Inferior parietal cortex (tissue), 1 donor: ENCODE data around the gene N4BP2.
"Not testable (repeated sequence)": the region's sequence is repeated elsewhere in the genome, so short reads cannot be mapped to it uniquely, and the experiment has no call there.

Source experiments
- DNase-seq: peaks from one replicate; pipeline ENCODE4 v3.0.0-alpha.2; 2016; ENCODE audit errors: extremely low spot score

N4BP2 gene

DNA sequence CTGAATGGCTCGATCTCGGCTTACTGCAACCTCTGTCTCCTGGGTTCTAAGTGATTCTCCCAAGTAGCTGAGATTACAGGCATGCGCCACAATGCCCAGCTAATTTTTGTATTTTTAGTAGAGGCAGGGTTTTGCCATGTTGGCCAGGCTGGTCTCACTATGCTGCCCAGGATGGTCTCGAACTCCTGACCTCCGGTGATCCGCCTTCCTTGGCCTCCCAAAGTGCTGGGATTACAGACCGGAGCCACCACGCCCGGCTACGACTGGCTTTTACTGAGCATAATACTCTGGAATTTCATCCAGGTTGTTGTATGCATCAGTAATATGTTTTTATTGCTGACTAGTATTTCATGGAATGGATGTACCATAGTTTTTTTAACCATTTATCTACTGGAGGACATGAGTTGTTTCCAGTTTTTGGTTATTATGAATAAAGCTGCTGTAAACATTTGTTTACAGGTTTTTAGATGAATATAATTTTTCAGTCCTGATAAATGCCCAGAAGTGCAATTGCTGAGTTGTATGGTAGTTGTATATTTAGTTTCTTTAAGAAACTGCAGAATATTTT lies 31.2 kb downstream of the N4BP2 start:
- DNase-seq: no peak

DNA sequence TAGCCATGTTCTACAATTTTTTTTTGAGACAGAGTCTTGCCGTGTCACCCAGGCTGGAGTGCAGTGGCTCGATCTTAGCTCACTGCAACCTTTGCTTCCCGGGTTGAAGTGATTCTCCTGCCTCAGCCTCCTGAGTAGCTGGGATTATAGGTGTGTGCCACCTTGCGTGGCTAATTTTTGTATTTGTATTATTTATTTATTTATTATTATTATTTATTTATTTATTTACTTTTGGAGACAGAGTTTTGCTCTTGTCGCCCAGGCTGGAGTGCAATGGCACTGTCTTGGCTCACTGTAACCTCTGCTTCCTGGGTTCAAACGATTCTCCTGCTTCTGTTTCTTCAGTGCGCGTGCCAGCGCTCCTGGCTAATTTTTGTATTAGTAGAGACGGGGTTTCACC lies 36.8 kb downstream of the N4BP2 start:
- not testable (repeated sequence) for DNase-seq

DNA sequence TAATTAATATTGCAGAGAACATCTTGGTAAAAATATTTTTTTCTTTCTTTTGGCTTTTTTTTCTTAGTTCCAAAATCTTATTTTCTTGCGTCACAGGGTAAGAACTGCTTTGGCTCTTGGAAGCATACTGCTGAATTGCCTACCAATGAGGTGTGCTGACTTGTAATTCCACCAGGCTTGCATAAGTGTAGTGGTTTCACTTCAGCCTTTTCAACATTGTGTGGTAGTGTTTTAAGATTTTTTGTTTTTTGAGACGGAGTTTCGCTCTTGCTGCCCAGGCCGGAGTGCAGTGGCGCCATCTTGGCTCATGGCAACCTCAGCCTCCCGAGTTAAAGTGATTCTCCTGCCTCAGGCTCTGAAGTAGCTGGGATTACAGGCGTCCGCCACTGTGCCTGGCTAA lies 42.4 kb downstream of the N4BP2 start:
- DNase-seq: no peak

DNA sequence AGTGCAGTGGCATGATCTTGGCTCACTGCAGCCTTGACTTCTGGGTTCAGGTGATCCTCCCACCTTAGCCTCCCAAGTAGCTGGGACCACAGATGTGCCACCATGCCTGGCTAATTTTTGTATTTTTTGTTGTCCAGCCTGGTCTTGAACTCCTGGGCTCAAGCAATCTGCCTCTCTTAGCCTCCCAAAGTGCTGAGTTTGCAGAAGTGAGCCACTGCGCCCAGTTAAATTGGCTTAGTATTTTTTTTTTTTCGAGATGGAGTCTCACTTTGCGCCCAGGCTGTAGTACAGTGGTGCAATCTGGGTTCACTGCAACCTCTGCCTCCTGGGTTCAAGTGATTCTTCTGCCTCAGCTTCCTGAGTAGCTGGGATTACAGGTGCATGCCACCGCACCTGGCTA lies 50.5 kb downstream of the N4BP2 start:
- DNase-seq: not testable (repeated sequence)

DNA sequence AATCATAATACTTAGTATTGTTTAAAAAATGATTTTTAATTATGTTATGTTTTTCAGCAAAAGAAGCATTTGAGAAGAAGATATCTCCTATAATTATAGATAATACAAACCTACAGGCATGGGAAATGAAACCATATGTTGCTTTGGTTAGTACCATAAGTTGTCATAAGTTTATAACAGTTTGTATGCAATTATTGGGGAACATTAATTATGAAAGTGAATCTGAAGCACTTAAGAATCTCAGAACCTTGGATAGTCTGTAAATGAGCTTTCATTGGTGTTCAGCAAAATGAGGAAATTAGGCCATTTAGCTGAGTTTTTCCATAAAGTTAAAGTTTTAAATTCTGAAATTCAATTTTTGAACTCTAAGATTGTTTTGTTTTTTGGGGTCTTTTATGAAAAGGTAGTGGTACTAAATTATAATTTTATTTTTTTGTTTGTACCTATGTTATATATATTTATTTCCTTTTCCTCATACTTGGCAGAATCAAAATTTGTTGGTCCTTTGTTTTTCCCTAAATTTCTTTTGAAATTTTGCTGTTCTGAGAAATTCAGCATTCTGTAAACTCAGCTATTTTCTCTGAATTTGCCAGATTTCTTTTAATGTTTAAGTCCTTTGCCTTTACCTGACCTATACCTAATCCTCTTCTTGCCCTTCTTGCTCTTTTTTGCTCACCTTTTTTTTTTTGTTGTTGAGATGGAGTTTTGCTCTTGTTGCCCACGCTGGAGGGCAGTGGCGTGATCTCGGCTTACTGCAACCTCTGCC lies 55.6 kb downstream of the N4BP2 start:
- no peak for DNase-seq

DNA sequence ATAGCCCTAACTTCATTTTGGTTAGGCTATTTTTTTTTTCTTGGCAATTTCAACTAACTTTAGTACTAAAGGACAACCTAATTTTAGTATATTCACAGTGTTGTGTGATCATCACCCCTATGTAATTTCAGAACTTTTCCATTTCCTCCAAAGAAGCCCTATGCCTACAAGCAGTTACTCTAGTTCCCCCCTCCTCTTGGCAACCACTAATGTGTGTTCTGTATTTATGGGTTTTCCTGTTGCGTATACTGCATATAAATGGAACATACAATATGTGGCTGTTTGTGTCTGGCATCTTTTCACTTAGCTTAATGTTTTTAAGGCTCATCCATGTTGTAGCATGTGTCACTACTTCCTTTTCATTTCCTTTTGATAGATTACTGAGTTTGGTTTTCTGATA lies 57.6 kb downstream of the N4BP2 start:
- DNase-seq: no peak

DNA sequence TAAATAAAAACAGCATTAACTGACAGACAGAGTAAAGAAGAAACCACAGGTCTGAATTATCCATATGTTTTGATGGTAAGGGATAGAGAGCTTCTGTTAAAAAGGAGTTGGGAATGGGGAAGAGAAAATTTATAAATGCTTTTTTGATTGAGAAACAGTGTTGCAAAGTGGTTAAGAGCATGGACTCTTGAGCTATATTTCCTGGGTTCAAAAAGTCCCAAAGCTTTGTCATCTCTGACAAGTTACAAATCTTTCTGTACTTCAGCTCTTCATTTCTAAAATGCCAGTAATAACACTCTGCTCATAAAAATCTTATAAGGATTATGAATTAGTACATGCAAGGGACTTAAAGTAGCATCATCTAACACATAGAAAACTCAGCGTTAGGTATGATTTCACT lies 62.2 kb downstream of the N4BP2 start:
- no peak for DNase-seq

DNA sequence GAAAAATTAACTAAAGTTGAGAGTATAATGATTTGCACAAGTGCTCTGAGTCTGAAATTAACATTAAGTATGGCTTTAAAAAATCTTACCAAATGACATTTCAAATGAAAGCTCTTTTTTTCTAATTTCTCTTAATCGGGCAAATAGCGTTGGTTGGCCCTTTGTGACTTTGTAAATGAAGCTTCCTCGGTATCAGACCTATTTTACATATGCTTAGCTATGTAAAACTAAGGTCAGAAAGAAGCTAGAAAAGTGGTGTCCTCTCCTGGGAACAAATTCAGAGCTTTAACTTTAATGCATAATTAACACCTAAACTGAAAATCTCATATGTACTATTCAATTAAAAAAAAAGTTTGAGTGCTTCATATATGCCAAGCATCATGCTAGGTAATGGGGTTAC lies 62.7 kb downstream of the N4BP2 start:
- no peak for DNase-seq

DNA sequence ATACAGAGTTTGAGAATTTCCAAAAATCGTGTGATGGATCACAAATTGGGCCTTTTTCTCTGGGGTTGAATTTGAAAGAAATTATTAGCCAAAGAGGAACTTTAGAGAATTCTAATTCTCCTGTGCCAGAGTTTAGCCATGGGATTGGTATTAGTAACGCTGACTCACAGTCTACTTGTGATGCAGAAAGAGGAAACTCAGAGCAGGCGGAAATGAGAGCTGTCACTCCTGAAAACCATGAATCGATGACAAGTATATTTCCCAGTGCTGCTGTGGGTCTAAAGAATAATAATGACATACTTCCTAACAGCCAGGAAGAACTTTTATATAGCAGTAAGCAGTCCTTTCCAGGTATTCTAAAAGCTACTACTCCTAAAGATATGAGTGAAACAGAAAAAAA lies 64.9 kb downstream of the N4BP2 start:
- DNase-seq: peak; percentile 14

DNA sequence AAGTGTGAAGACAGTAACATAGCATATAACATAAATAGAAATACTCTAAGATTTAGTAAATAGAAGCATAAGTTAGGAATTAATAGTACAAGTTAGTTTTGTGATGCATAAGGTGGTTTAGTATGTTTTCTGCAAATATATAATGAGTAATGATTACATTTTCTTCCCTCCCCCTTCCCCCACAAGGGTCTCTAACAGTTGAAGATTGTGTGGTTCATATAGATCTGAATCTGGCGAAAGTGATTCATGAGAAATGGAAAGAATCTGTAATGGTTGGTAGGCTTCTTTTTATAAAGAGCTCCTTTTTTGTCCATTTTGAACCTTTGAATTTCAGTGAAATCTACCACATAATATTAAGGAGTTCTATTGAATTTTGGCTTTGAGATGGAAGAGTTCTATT lies 66.3 kb downstream of the N4BP2 start:
- no peak for DNase-seq

DNA sequence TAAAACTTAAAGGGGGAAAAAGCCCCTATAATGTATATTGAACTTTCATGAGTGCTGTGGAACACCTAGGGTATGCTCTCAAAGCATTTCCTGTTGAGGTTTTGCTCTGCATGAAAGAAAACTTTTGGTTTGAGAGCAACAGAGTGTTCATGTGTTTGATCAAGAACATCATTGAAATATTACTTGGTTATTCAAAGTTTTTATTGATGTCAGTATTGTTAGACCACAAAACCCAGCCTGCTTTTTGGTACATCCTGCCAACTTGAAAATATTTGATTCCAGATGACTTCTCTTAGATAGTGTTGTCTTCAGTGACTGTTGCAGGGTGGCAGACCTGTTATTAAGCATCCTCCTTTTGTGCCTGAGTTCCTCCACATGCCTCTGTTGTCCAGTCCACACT lies 68.0 kb downstream of the N4BP2 start:
- DNase-seq: no peak

DNA sequence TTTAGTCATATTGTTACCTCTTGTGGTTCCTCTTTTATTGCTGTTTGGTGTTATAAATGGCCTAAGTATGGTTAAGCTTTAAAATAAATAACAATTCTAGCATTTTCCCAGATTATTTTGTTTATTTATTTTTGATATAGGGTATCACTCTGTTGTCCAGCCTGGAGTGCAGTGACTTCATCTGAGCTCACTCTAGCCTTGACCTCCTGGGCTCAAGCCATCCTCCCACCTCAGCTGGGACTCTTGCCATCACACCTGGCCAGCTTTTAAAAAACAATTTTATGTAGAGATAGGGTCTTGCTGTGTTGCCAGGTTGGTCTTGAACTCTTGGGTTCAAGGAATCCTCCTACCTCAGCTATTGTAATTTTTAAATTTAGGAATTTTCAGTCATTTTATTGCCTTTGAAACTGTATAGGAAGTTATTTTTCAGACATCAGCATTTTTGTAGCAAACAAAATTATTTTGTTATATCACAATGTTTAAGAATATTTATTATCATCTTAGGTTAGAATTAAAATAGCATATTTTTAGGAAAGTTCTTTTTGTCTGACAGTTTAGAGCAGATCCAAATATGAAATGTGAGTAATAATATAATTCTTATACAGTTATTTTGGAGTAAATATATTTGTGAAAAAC lies 73.9 kb downstream of the N4BP2 start:
- no peak for DNase-seq

DNA sequence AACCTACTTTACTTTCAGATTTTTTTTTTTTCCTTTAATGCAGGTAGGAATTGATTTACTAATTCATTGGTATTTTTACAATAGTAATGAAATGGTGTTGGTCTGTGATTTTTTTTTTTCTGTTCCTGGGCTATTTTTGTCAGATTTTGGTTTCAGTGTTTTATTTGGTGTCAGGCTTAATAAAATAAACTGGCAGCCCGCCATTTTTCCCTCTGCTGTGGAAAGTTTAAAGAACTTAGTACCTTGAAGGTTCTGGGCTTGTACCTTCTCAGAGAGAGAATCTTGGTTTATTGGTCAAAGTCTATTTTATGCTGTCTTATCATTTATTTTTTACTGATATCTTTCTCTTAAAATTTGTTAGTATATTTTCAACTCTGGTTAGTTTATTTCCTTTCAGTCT lies 76.2 kb downstream of the N4BP2 start:
- no peak for DNase-seq

DNA sequence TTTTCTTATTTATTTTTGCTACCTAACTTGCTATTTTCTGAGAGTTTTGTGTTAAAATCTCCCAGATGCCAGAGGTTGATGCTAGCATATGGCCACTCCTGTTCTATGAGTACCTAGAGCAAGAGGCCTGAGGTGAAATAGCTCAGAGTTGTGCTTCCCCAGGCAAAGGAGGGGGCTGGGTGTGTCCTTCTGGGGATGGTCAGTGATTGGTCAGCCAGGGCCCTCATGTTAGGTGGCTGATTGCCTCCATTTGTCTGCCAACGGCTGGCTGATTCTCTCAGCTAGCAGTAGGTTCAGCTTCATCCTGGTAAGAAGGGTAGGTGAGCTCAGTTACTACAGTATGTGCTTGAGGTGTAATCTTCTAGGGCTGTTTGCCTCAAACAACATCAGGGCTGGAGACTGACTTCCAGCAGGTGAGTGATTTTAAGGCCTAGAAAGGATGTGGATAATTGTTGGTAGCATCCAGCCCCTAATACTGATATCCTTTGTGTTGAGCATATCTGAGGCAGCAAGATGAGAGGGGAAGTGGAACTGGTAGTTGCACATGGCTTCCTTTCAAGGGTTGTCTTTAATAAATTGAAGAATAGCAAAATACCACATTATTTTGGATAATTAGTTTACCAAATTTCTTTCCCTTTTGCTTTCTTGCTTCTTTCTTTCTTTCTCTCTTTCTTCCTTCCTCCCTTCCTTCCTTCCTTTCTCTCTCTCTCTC lies 77.7 kb downstream of the N4BP2 start:
- DNase-seq: no peak

DNA sequence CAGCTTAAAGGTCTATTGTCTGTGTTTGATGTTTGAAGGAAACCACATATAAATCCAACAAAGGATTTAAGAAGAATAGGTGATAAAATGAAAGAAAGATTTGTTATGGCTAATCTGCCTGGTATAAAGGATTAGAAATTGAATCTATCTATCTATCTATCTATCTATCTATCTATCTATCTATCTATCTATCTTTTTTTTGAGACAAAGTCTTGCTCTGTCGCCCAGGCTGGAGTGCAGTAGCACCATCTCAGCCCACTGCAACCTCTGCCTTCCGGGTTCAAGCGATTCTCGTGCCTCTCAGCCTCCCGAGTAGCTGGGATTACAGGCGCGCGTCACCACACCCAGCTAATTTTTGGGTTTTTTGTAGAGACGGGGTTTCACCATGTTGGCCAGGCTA lies 79.6 kb downstream of the N4BP2 start:
- DNase-seq: not testable (repeated sequence)

DNA sequence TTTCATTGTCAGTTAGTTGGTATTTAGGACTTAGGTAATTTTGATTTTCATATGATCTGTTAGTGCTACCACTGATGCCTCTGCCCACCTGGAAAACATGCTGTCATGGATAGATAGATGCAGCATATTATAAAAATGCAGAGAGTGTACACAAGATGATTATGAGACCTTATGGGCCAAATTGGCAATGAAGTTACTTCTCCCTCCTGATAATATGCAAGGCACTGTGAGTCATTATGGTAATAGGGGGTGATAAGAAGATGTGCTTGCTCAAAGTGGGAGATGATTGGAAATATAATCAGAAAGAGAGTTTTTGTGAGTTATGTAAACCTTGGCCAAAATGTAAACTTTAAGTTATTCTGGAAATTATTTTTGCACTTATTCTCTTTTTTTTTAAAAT lies 83.5 kb downstream of the N4BP2 start:
- no peak for DNase-seq

DNA sequence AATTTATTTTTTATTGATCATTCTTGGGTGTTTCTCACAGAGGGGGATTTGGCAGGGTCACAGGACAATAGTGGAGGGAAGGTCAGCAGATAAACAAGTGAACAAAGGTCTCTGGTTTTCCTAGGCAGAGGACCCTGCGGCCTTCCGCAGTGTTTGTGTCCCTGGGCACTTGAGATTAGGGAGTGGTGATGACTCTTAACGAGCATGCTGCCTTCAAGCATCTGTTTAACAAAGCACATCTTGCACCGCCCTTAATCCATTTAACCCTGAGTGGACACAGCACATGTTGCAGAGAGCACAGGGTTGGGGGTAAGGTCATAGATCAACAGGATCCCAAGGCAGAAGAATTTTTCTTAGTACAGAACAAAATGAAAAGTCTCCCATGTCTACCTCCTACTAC lies 83.9 kb downstream of the N4BP2 start:
- not testable (repeated sequence) for DNase-seq

DNA sequence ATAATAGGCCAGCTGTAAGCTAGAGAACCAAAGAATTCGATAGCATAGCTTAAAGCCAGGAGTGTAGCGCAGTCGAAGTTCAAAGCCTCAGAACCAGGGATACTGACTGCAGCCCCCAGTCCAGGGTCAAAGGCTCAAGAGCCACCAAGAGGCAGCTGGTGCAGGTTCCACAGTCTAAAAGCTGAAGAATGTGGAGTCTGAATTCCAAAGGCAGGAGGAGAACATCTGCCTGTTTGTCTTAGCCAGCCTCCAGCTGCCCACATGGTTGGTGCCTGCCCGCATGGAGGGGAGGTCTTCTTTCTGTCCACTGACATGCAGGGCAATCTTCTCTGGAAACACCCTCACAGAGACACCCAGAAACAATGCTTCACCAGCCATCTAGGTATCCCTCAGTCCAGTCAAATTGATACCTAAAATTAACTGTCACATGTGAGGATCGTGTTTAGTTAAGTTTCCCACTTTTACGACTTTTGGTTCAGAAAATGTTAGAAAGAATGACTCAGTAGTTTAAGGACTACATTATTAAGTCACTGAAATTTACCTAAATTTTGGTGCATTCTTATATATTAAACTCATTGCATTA lies 87.4 kb downstream of the N4BP2 start:
- no peak for DNase-seq

DNA sequence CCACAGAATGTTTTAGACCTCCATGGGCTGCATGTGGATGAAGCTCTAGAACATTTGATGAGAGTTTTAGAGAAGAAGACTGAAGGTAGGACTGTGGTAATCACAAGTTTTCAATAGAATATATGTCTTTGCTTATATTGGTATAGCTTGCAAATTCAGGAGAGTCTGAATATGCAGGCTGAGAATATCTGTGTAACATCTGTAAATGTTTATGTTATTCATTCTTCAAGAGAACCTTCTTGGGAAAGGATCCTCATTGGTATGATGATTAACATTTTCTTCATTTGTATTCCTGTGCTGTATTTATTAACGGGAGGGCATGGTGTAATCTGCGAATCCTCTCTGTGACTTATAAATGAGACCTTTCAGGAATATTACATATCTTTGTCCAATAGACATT lies 88.1 kb downstream of the N4BP2 start:
- no peak for DNase-seq

DNA sequence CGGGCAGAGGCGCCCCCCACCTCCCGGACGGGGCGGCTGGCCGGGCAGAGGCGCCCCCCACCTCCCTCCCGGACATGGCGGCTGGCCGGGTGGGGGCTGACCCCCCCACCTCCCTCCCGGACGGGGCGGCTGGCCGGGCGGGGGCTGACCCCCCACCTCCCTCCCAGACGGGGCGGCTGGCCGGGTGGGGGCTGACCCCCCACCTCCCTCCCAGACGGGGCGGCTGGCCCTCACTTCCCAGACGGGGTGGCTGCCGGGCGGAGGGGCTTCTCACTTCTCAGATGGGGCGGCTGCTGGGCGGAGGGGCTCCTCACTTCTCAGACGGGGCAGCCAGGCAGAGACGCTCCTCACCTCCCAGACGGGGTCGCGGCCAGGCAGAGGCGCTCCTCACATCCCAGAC lies 90.8 kb downstream of the N4BP2 start:
- not testable (repeated sequence) for DNase-seq

DNA sequence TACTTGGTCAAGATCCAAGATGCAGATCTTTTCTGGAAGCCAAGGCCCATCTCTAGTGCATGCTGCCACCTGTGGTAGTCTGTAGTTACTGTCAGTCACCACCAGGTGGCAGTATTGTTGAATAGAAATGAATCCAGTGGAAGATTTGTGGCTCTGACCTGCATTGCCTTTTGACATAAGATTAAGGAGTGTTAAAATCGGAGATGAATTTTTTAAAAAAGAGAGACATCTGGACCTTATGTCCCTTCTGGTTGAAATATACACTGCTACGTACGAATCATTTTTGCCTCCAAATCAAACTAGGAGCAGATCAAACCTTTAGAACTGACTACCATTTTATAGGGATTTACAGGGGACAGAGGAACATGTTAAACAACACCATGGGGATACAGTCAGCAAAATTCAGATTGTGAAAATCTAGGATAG lies 93.3 kb downstream of the N4BP2 start:
- DNase-seq: peak; percentile 74

DNA sequence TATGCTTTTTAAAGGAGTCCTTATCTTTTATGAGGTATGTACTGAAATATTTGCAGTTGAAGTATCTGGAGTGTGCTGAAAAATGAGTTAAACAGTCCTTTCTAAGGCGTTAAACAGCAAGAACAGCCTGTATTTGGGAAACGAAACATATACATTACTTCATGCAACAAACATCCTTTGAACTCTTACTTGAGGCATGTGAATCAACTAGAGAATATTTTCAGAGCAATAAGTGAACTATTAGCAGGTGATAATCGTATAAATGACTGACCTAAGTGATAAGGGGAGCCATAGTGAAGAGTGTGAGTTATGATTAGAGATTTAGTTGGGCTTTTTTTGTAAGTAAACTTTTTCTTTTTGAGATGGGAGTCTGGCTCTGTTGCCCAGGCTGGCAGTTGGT lies 94.3 kb downstream of the N4BP2 start:
- no peak for DNase-seq
